IMR-90 (cell line): ENCODE measurements around the gene RGS7BP. TPM values are rescaled to one million over a fixed set of nuclear protein-coding genes. Genes with fewer than 3 reads are reported as not detected.

ENCODE experiments used
- ATAC-seq: fragments of 200-7000 bp; cut with Tn5 transposase; 2 replicates; pipeline ENCODE4 v1.9.1; 2020; ENCODE audit warnings: low read depth, mild to moderate bottlenecking, moderate library complexity
- Bru-seq: library from RNA; stranded (reverse); fragments of 400-500 nt; gene quantifications from one replicate; lab custom pipeline; 2021; lab: Mats Ljungman, UMichigan
- BruChase-seq, 2 experiments: library from RNA; stranded (reverse); fragments of 400-500 nt; gene quantifications; one replicate each; lab custom pipeline; 2021; lab: Mats Ljungman, UMichigan
- BruUV-seq: library from RNA; stranded (reverse); fragments of 400-500 nt; replicated peaks from 2 replicates; lab custom pipeline; 2021; lab: Mats Ljungman, UMichigan
- CTCF ChIA-PET: fragments of 300-600 bp; formaldehyde crosslinking; extraction: SDS; loops from one replicate; lab custom pipeline; 2021; ENCODE audit warnings: antibody characterized with exemption; lab: Yijun Ruan, JAX
- POLR2A ChIA-PET: fragments of 300-600 bp; sonication (Branson Sonifier 250); formaldehyde crosslinking; loops from one replicate; lab custom pipeline; 2022; ENCODE audit warnings: antibody characterized with exemption; ENCODE audit not compliant: unreplicated experiment; lab: Charles Lee
- DNase-seq: peaks from one replicate; pipeline ENCODE4 v3.0.0; 2013
- H2AFZ ChIP-seq: replicated peaks from 2 replicates; pipeline ENCODE3; 2013; ENCODE audit warnings: low read length, mild to moderate bottlenecking; ENCODE audit not compliant: poor library complexity
- H2AK5ac ChIP-seq: 2 replicates; pipeline ENCODE4 v1.6.1; 2013; ENCODE audit warnings: low read depth, low read length, inconsistent platforms
- H2AK9ac ChIP-seq: replicated peaks from 2 replicates; pipeline ENCODE3; 2013; ENCODE audit warnings: mild to moderate bottlenecking, low read depth, low read length, moderate library complexity; ENCODE audit not compliant: poor library complexity
- H2BK120ac ChIP-seq: 2 replicates; pipeline ENCODE4 v1.6.1; 2013; ENCODE audit warnings: low read depth, low read length, inconsistent platforms
- H2BK15ac ChIP-seq: 3 replicates; pipeline ENCODE4 v1.6.1; 2013; ENCODE audit warnings: low read depth, low read length, inconsistent platforms
- H2BK20ac ChIP-seq: 2 replicates; pipeline ENCODE4 v1.6.1; 2013; ENCODE audit warnings: low read depth, mild to moderate bottlenecking, inconsistent platforms, low read length, moderate library complexity
- H2BK5ac ChIP-seq: 2 replicates; pipeline ENCODE4 v1.6.1; 2013; ENCODE audit warnings: mild to moderate bottlenecking, low read depth, low read length, inconsistent platforms; ENCODE audit not compliant: poor library complexity, severe bottlenecking
- H3K14ac ChIP-seq: replicated peaks from 2 replicates; pipeline ENCODE4 v1.6.1; 2013; ENCODE audit warnings: low read depth, low read length, inconsistent platforms
- H3K18ac ChIP-seq: 2 replicates; pipeline ENCODE4 v1.6.1; 2013; ENCODE audit warnings: low read depth, low read length, control low read depth
- H3K23ac ChIP-seq: 2 replicates; pipeline ENCODE4 v1.6.1; 2013; ENCODE audit warnings: low read depth, low read length, inconsistent platforms
- H3K27ac ChIP-seq: 2 replicates; pipeline ENCODE4 v1.5.1; 2013; ENCODE audit warnings: mild to moderate bottlenecking, control low read depth, low read length; ENCODE audit not compliant: insufficient read depth
- H3K27me3 ChIP-seq: 2 replicates; pipeline ENCODE4 v1.6.1; 2013; ENCODE audit warnings: low read length; ENCODE audit not compliant: control insufficient read depth, insufficient read depth
- H3K36me3 ChIP-seq: 2 replicates; pipeline ENCODE4 v1.6.1; 2013; ENCODE audit warnings: low read length, mixed read lengths; ENCODE audit not compliant: control insufficient read depth, insufficient read depth
- H3K4ac ChIP-seq: 2 replicates; pipeline ENCODE4 v1.6.1; 2013; ENCODE audit warnings: low read depth, low read length, inconsistent platforms
- H3K4me1 ChIP-seq: 2 replicates; pipeline ENCODE4 v1.6.1; 2013; ENCODE audit warnings: low read length, mixed read lengths; ENCODE audit not compliant: control insufficient read depth, insufficient read depth
- H3K4me2 ChIP-seq: 2 replicates; pipeline ENCODE4 v1.6.1; 2013; ENCODE audit warnings: low read depth, mild to moderate bottlenecking, control low read depth, low read length, moderate library complexity
- H3K4me3 ChIP-seq: 2 replicates; pipeline ENCODE4 v1.5.1; 2013; ENCODE audit warnings: low read depth, mild to moderate bottlenecking, control low read depth, low read length, moderate library complexity; ENCODE audit not compliant: insufficient read depth
- H3K56ac ChIP-seq: 2 replicates; pipeline ENCODE4 v1.6.1; 2013; ENCODE audit warnings: low read length, inconsistent platforms; ENCODE audit not compliant: insufficient read depth; ENCODE audit errors: extremely low read depth
- H3K79me1 ChIP-seq, 2 experiments: 2 replicates each; pipeline ENCODE4 v1.6.1; 2013; ENCODE audit warnings: low read length in 2 of 2, inconsistent platforms in 1 of 2, low read depth in 1 of 2
- H3K9ac ChIP-seq: 2 replicates; pipeline ENCODE4 v1.6.1; 2013; ENCODE audit warnings: low read depth, low read length, control low read depth
- H3K9me1 ChIP-seq: 2 replicates; pipeline ENCODE4 v1.6.1; 2013; ENCODE audit warnings: low read length, inconsistent platforms; ENCODE audit not compliant: insufficient read depth
- H3K9me3 ChIP-seq: 2 replicates; pipeline ENCODE4 v1.6.1; 2013; ENCODE audit warnings: low read length; ENCODE audit not compliant: control insufficient read depth, insufficient read depth
- H4K20me1 ChIP-seq: 2 replicates; pipeline ENCODE4 v1.6.1; 2013; ENCODE audit warnings: low read length, inconsistent platforms; ENCODE audit not compliant: insufficient read depth
- H4K5ac ChIP-seq: 2 replicates; pipeline ENCODE4 v1.6.1; 2013; ENCODE audit warnings: mild to moderate bottlenecking, low read depth, low read length, control low read depth
- H4K8ac ChIP-seq, 2 experiments: 2 replicates each; pipeline ENCODE4 v1.6.1; 2013; ENCODE audit warnings: low read depth in 2 of 2, low read length in 2 of 2, control low read depth in 1 of 2, inconsistent platforms in 1 of 2
- H4K91ac ChIP-seq: 2 replicates; pipeline ENCODE4 v1.6.1; 2013; ENCODE audit warnings: low read depth, low read length, inconsistent platforms; ENCODE audit not compliant: insufficient read depth
- BHLHE40 ChIP-seq: fragments of 150-350 bp; IDR thresholded peaks from 2 replicates; pipeline ENCODE4 v1.6.1; 2016; ENCODE audit warnings: mild to moderate bottlenecking, low read depth, low read length
- CHD1 ChIP-seq: IDR thresholded peaks from 2 replicates; pipeline ENCODE4 v1.6.1; 2012; ENCODE audit warnings: low read depth, low read length, improper control_type of control experiment
- ELK1 ChIP-seq: fragments of 150-350 bp; IDR thresholded peaks from 2 replicates; pipeline ENCODE4 v1.6.1; 2016; ENCODE audit warnings: low read depth, mild to moderate bottlenecking, low read length, moderate library complexity, borderline replicate concordance
- FOS ChIP-seq: fragments of 150-350 bp; IDR thresholded peaks from 2 replicates; pipeline ENCODE4 v1.6.1; 2016; ENCODE audit warnings: low read depth, low read length
- MAFK ChIP-seq: IDR thresholded peaks from 2 replicates; pipeline ENCODE4 v1.6.1; 2012; ENCODE audit warnings: low read depth, low read length, improper control_type of control experiment
- MAZ ChIP-seq: IDR thresholded peaks from 2 replicates; pipeline ENCODE4 v1.6.1; 2012; ENCODE audit warnings: low read depth, mild to moderate bottlenecking, low read length, improper control_type of control experiment, moderate library complexity, borderline replicate concordance
- MXI1 ChIP-seq: IDR thresholded peaks from 2 replicates; pipeline ENCODE4 v1.6.1; 2012; ENCODE audit warnings: low read depth, mild to moderate bottlenecking, low read length, moderate library complexity, borderline replicate concordance
- NFE2L2 ChIP-seq: fragments of 150-350 bp; IDR thresholded peaks from 2 replicates; pipeline ENCODE4 v1.6.1; 2016; ENCODE audit warnings: low read depth, mild to moderate bottlenecking, low read length
- POLR2A ChIP-seq: IDR thresholded peaks from 2 replicates; pipeline ENCODE4 v1.6.1; 2012; ENCODE audit warnings: mild to moderate bottlenecking, low read depth, low read length
- RFX5 ChIP-seq: IDR thresholded peaks from 2 replicates; pipeline ENCODE4 v1.8.0; 2012; ENCODE audit warnings: low read depth, mild to moderate bottlenecking, low read length, moderate library complexity
- SMC3 ChIP-seq: fragments of 150-350 bp; IDR thresholded peaks from 2 replicates; pipeline ENCODE4 v1.6.1; 2016; ENCODE audit warnings: low read depth, mild to moderate bottlenecking, antibody characterized with exemption, low read length, moderate library complexity
- USF2 ChIP-seq: fragments of 150-350 bp; IDR thresholded peaks from 2 replicates; pipeline ENCODE4 v1.6.1; 2017; ENCODE audit warnings: mild to moderate bottlenecking, antibody characterized with exemption, low read length, low read depth
- WGBS, 2 experiments: methylation state at CpG; one replicate each; pipeline versions ENCODE4 v1.1.5 to v1.1.7; 2013; ENCODE audit warnings: missing lambda C conversion rate in 2 of 2; ENCODE audit not compliant: insufficient read length in 1 of 2; ENCODE audit errors: extremely low coverage in 2 of 2; 5-methylcytosine and 5-hydroxymethylcytosine counted together
- dilution Hi-C: fragments of 300-500 bp; cut with HindIII; formaldehyde crosslinking; loops from one replicate; pipeline ENCODE4 v1.14.3; 2018; ENCODE audit warnings: low sequenced_read_pairs; ENCODE audit not compliant: unreplicated experiment
- in situ Hi-C: fragments of 300-500 bp; cut with MboI; formaldehyde crosslinking; loops from 3 replicates; pipeline ENCODE4 v1.14.3; 2019; ENCODE audit warnings: low sequenced_read_pairs, inconsistent platforms, mixed read lengths
- intact Hi-C: fragments of 100-400 bp; cut with micrococcal nuclease; formaldehyde crosslinking; loops from 2 replicates; pipeline ENCODE4 v1.10.0; 2022
- long read RNA-seq: library from polyadenylated mRNA; unstranded; transcript quantifications from one replicate; pipeline ENCODE4 v2.0.0, GENCODE V29; 2021; ENCODE audit not compliant: unreplicated experiment
- polyA plus RNA-seq, 3 experiments: library from polyadenylated mRNA; depleted of rRNA; stranded (reverse); fragments of >200 nt; gene quantifications; 2 replicates each; pipeline ENCODE4 v1.2.3, GENCODE V29; 2012; ENCODE audit warnings: low replicate concordance in 1 of 3
- total RNA-seq: library from RNA; depleted of rRNA; stranded (reverse); fragments of >200 nt; gene quantifications from 2 replicates; pipeline ENCODE4 v1.2.3, GENCODE V29; 2012; rRNA removed

Gene RGS7BP
- total RNA-seq (not detected in 2 replicates), polyA plus RNA-seq (2012; rRNA removed) (not detected in 2 replicates), Bru-seq, nascent RNA (not detected), BruChase-seq, experiment 1, labeled RNA remaining after a 6-hour chase (not detected), BruChase-seq, experiment 2, labeled RNA remaining after a 2-hour chase (not detected)
- not detected in 2 replicates for polyA plus RNA-seq (2012; cell fraction: cytosol; rRNA removed)
- 0.02 TPM in 1 of 2 replicates, not detected in the other for polyA plus RNA-seq (2012; cell fraction: nucleus; rRNA removed; ENCODE audit: low replicate concordance)
- long read RNA-seq: 0 reads

- H2BK15ac ChIP-seq: no peak within 1 kb of the TSS
- H2AK5ac ChIP-seq: no peak within 1 kb of the TSS
- H2AFZ ChIP-seq: peak within 1 kb of the TSS; percentile 47
- ATAC-seq (peak; percentile 81), DNase-seq (peak; percentile 7)
- peaks cover 32% of the 10 kb centered on the region for H3K27me3 ChIP-seq
- ChIA-PET CTCF (no interaction called here), POLR2A (no interaction called here)
- peak within 1 kb of the TSS; percentile 72; the same call in 1 of the 2 replicates for H3K4me2 ChIP-seq
- no peaks in the 10 kb centered on the region for H3K9me1 ChIP-seq
- H3K9ac ChIP-seq: no peak within 1 kb of the TSS
- dilution Hi-C loops: no loop called here
- H3K27ac ChIP-seq: no peak within 1 kb of the TSS
- no peaks in the 10 kb centered on the region for H3K9me3 ChIP-seq
- H3K4me1 ChIP-seq: no peaks in the 10 kb centered on the region
- no peaks in the 10 kb centered on the region for H3K36me3 ChIP-seq
- intact Hi-C loops: no loop called here
- no peak within 1 kb of the TSS for H4K91ac ChIP-seq
- no peak within 1 kb of the TSS for H3K56ac ChIP-seq
- no peak within 1 kb of the TSS for H3K23ac ChIP-seq
- no peaks in the 10 kb centered on the region for H4K20me1 ChIP-seq
- H2BK5ac ChIP-seq: no peak within 1 kb of the TSS
- peak within 1 kb of the TSS; percentile 1; the same call in 1 of the 2 replicates for H3K4me3 ChIP-seq
- WGBS, 2 experiments: 2% methylated on average over 28 of the region's 53 CpGs; no CpG with 5 or more reads in 1 of the 2 experiments
- H4K5ac ChIP-seq: no peak within 1 kb of the TSS
- no peak within 1 kb of the TSS for H2AK9ac ChIP-seq
- in situ Hi-C loops: no loop called here
- TF ChIP-seq FOS (no peak), MAFK (no peak), USF2 (no peak), NFE2L2 (no peak), POLR2A (no peak), SMC3 (no peak), RFX5 (no peak), MAZ (no peak), BHLHE40 (no peak), CHD1 (no peak), MXI1 (no peak), ELK1 (no peak)
- H3K79me1 ChIP-seq: no peaks in the 10 kb centered on the region
- no TSS peak for BruUV-seq
- H4K8ac ChIP-seq: no peak within 1 kb of the TSS
- H3K4ac ChIP-seq: no peak within 1 kb of the TSS
- no peak within 1 kb of the TSS for H3K18ac ChIP-seq
- H2BK120ac ChIP-seq: no peak within 1 kb of the TSS
- no peak within 1 kb of the TSS for H3K14ac ChIP-seq
- no peak within 1 kb of the TSS for H2BK20ac ChIP-seq
Measured at GRCh38 chr5:64505769-64506566, at the start of gene RGS7BP. RGS7BP (plus strand) TSS chr5:64506015; CDS start chr5:64506625, 610 bp downstream.
